Ureter (tissue), 1 donor: ENCODE data around the gene APLN. TPM values are rescaled to one million over a fixed set of nuclear protein-coding genes. Genes with fewer than 3 reads are reported as not detected.

Source experiments
- DNase-seq: peaks from one replicate; pipeline ENCODE4 v3.0.0-alpha.2; 2020; ENCODE audit warnings: low spot score
- total RNA-seq: library from RNA; stranded (reverse); gene quantifications from one replicate; pipeline ENCODE4 v1.2.4, GENCODE V29; 2023
- donor health status: DM: yes; HTN: yes; CAD: no.

The APLN gene
- total RNA-seq, 1 donor from 2014 or later, result 0.52 TPM

DNA sequence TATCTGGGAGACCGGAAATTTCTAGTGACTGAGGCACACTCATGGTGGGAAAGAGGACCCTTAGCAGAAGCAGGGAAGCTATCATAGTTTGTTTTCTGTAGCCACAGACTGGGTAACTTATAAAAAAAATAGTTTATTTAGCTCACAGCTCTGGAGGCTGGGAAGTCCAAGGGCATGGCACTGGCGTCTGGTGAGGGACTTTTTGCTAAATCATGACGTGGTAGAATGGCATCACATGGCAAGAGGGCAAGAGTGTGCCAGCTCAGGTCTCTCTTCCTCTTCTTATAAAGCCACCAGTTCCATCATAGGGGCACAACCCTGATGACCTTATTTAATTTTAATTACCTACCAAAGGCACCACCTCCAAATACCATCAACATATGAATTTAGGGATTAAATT lies 13.3 kb downstream of the APLN start:
- no peak for DNase-seq

DNA sequence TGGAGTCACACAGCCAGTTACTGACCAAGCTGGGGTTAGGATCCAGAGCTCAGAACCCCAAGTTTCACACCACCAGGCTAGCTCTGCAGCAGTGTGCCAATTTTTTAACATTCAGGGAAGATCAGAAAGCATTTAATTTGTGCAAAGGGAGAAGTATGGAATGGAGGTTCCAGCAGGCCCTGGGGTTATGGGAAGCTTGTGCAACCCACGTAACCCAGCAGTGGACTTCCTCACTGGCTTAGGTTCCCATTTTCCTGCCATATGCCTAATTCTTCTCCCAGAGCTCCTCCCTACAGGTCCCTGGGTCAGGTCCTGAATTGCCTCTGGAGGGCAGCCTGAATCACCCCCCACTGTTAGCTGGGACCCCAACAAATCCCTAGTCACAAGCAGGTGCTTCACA lies 14.0 kb downstream of the APLN start:
- DNase-seq, result no peak

DNA sequence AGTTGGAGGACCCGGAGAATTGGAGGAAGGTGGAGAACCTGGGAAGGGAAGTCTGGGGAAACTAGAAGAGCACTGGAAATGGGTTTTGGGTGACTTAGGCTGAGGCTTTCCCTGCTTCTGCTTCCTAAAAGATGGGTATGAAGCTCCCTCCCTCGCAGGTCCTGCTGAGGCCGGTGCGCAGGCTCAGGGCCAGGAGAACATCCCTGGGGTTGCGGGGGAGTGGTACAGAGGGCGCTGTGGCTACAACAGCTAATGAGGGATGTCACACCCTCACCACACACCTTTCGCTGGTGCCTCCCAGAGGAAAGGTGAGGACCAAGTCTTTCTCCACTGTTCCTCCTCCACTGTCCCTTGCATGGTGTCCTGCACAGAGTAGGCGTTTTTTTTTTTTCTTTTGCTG lies 15.8 kb downstream of the APLN start:
- DNase-seq, result no peak

DNA sequence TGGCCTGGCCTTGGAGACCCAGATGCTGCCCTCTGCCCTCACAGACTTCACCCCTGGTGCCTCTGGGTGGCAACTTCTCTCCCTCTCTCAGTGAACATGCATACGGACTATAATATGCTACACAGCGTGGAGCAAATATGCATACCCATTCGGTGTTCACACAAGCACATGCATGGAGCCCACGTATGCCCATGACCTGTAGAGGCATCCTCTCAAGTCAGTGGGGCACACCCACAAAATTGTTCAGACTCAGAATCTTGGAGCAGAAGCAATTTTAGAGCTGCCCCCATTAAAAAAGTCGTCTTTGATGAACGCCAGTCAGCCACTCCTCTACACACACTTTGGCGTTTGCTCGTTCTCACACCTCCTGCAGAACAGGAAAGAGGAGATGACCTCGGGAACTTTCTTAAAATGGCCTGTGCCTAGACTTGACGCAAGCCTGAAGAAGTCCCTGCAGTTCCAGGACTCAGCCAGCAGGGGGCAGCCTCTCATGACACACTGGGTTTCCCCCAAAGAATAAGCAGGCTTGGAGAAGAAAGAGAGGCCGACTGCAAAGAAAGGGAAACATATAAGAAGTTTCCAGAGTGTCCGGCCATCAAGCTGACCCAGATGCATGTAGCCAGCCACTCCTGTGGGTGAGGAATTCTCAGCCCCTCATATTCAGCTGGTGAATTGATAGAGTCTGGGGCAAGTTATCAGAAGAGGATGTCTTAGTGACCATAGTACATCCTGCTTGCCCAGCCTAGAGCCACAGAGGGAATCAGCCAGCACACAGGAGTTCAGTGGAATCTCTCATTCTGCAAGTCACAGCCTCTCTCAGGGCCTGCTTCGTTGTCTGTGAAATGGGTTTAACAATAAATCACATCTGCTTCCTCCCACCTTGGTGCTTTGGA lies 17.3 kb downstream of the APLN start:
- peak; percentile 76 for DNase-seq

DNA sequence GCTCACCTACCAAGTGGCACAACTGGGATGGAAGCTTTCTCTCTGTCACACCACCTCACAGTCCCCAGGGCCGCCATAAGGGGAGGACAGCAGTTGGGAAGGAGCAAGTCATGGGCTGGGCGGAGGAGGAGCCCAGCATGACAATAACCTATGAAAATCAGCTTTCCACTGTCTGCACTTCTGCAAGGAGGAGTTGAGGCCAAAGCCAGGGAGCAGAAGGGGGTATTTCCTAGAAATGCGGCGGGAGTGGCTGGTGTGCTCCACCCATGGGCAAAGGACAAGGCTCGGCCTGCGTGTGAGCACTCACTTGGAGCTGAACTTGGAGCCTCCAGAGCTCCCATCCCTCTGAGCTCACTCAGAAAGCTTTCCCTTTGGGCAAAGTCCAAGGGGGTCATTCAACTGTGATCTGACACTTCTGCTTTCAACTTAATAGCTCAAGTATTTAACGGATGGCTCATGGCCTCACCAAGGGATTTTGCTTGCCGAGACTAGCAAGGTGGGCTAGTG lies 18.5 kb downstream of the APLN start:
- no peak for DNase-seq

DNA sequence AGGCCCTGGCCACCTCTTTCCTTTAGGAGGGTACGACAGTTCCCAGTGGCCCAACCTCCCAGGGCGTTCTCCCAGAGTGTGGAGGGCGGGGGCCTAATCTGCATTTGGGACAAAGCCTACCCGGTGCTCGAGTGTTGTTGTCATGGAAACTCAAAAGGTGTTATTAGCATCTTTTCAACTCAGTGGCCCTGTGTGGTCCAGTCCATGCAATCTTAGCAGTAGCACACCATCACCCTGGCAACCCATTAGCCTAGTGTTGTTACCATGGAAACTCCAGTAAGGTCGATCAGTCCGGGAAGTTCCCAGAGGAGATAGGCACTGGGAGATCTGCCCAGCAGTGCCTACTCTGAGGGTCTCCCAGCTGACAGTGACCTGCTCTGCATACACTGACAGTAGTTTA lies 20.2 kb downstream of the APLN start:
- DNase-seq, result no peak

DNA sequence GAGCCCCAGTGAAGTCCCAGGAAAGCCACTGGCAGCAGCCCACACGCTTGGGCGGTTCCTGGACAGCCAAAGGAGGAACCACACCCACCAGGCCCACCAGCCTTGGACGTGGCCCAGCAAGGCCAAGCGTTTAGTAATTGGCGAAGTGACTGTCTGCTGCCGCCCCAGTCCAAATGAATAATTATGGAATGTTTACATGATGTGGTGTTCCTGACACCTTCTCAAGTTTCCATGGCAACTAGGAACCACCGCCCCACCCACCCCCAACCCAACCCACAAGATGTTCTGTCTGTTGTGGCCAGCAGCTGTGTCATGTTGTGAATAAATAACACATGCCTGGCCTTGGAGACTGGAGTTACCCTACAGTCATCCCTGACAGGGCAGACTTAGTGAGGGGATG lies 22.3 kb downstream of the APLN start:
- no peak for DNase-seq

DNA sequence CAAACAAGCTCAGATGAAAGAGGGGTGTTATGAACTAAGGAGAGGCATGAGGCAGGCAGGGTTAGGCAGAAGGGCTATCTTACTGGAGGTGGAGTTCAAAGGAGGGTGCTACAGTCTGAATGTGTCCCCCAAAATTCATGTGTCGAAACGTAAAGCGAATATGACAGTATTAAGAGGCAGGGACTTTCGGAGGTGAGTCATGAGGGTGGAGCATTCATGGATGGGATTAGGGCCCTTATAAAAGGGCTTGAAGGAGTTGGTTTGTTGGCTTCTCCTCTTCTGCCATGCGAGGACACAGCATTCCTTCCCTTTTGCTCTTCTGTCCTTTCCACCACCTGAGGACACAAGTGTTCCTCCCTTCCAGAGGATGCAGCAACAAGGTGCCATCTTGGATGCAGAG lies 22.9 kb downstream of the APLN start:
- DNase-seq, result no peak

DNA sequence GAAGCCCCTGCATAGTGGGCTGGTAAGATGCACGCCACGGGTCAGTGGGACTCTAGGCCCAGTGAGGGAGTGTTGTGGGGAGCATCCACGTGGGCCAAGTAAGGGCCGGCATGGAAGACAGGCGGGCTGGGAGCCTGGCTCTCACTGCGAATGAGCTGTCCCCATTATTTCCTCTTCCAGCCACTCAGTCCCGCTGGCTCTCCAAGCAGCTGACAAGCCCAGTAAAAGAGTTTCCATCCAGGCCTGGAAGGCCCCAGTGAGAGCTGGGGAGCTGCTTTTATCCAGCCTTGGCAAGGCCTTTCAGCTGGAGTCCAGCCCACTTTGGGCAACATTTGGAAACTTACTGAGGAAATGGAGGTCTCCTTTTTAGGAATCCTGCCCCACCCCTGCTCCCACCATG lies 24.9 kb downstream of the APLN start:
- DNase-seq, result no peak

DNA sequence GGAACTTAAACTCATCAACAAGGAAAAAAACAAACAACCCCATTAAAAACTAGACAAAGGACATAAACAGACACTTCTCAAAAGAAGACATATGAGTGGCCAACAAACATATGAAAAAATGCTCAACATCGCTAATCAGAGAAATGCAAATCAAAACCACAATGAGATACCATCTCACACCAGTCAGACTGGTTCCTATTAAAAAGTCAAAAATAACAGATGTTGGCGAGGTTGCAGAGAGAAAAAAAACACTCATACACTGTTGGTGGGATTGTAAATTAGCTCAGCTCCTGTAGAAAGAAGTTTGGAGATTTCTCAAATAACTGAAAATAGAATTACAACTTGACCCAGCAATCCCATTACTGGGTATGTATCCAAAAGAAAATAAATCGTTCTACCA lies 28.7 kb downstream of the APLN start:
- DNase-seq, result no peak

DNA sequence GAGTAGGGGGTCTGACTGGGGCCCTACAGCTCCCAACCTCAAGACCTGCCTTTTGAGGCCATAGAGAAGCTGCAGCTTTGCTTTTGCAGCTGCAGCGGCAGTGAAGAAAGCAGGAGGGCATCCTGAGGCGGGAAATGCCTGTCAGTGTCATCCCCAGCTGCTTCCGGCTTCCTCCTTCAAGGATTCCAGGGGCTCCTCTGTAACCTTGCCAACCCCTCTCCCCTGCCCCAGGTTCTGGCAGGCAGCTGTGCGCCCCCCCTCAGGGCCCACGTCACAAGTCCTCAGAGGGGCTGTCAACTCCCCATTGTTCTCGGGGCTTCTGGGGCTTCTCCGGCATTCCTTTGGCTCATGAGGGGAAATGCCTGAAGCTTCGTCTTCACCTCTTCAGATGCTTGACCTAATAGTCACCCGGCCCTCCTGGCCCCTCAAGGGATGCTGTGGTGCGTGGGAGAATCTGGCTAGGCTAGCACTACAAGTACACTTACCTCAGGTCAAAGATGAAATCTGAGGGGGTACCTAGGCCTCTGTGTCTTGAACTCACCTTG lies 31.9 kb downstream of the APLN start:
- no peak for DNase-seq

DNA sequence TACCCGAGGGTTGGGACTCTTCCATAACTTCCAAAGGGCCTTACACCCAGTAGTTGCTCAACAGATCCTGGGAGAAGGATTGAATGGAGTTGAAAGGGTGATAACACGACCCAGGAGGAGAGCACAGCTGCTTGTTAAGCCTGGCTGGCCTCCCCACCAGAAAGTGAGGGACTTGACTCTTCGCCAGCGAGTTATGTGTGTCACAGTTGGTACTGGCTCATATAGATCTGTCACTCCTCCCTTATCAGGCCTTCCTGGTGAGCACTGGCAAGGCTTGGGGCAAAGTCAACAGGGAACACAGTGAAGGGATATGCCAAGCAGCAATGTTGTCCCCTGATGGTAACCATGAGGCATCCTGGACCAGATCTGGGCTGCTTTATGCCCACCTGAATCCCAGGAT lies 35.8 kb downstream of the APLN start:
- no peak for DNase-seq

DNA sequence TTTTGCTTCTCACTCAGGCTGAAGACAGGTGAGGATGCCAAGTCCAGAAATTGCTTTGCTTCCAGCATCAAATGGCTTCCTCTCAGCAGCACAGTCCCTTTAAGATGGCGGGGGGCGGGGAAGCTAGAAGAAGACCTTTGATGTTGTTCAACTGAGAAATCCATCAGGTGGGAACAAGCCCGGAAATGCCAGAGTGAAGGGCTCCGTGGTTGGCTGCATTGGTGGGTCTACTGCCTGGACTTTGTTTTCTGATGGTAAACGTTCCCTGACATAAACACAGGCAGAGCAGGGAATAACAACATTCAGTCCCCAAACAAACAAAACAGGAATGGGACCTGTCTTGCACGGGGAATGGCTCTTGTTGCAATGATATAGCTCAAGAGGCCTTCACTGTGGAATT lies 37.3 kb downstream of the APLN start:
- DNase-seq, result no peak

DNA sequence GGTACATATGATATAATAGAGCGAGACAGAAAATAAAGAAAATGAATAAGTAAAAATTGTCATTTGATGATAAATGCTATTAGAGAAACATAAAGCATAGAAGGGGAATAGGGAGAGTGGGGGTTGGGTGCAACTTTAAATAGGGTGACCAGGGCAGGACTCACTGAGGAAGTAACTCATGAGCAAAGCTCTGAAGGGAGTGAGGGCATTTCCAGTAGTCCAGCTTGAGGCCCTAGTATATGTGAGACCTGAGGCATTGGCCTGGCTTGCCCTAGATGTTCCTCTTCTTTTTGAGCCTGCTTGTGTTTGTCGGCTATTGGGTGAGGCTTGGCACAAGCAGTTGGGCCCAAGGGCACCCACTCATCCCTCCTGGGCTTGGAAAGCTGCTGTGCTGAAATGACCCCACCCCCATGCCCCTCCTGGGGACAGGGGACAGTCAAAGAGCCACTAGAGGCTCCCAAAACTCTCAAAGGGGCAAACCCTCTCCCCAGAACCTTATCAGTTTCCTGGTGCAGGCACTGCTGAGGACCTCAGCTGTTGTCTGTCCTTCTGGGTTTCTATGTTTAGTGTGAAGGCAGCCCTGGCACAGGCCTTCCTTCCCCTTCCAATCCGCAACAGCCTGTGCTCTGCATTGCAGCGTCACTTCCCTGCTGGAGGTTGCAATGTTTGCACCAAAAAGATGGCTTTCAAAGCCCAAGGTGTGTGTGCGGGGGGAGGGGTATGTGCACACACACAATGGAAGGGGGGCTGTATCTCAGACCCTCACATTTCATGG lies 40.1 kb downstream of the APLN start:
- DNase-seq, result no peak

DNA sequence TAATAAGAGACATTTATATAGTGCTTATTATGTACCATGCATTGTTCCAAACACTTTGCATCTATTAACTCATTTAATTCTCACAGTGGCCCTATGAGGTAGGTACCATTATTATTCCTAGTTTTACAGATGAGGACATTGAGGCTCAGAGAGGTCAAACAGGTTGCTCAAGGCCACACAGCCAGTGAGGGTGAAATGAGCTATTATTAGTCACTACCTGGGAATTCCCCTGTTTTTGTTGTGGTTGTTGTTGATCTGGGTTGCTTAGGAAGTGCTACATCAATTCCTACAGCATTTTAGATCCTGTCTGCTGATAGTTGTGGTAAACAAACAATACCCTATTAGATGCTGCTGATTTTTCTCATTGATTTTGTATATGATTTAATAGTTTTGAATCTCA lies 41.2 kb downstream of the APLN start:
- no peak for DNase-seq

DNA sequence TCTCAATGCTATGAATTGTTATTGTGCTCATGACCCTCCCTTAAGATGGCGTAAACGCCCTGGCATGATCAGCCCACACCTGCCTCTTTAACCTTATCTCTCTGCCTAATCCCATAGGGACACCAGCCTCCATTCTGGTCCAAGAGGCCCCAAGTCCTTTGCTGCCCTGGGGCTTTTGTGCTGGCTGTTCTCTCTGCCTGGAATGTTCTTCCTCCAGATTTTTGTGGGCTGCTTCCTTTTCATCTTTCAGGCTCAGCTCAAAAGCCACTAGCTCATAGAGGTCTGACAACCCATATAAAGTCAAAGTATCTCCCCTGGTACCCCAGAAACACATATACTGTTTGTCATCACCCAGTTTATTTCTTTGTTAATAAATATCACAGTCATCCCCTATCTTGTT lies 42.4 kb downstream of the APLN start:
- no peak for DNase-seq

DNA sequence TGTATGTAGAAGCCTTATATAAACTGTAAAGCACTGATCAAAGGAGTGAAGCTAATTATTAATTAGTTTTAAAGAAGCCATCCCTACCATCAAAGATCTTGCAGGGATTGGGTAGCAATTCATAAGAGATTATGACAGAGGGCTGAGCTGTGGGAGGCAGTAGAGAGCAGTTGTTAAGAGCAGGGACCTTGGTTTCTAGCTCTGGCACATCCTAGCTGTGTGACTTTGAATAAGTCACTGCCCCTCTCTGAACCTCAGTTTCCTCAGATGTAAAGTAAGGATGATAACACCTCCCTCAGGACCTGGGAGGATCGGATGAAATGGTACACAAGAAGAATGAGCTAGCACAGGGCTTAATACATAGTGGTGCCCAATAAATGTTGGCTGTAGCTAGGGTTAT lies 45.4 kb downstream of the APLN start:
- DNase-seq, result no peak

DNA sequence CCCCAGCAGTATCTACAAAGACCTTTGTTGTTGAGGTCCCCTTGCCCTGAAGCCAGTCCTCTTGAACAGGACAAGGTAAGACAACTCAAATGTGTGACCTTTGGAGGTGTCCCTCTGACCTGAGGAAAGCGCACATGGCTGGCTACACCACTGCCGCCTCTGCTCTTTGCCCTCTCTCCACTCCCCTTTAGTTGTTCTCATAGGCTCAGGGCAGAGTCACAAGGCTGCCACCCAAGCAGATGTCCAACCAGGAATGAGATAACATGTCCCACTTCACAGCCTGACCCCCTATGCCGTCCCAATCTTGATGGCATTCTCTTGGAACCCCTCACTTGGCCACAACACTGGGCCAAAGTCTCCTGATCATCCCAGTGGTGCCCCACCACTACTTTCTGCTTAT lies 46.3 kb downstream of the APLN start:
- no peak for DNase-seq

DNA sequence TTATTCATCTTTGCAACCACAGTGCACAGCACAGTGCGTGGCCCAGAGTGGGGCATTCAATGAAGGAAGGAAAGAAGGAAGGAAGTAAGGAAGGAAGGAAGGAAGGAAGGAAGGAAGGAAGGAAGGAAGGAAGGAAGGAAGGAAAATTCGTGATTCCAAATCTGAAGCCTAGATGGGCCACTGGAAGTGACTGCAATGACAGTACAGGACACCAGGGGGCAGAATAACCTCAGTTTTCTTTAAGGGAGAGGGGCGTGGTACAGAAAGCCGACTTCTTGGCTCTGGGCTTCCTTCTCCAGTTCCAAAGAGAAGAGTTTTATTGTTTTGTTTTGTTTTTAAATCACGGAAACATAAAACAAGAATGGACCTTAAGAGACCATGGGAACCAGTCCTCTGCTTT lies 47.8 kb downstream of the APLN start:
- DNase-seq, result peak; percentile 67

DNA sequence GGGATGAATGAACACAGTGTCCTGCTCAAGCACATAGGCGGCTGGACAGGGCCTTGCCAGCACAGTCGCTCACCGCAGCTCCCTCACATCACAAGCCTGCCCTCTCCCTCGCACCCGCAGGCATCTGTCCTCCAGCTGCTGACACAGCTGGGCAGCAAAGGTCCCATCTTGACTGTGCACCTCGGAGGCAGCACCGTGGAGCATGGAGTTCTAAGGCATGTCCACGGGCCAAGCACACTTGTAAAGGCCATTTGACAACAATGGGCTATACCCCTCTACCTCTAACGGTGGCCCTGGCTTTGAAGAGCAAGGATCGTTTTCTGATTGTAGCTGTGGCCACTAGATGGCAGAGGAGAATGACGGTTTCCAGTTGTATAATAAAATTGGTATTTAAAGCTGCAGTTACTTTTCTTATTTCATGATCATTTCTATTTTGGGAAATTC lies 53.8 kb downstream of the APLN start:
- DNase-seq, result no peak

DNA sequence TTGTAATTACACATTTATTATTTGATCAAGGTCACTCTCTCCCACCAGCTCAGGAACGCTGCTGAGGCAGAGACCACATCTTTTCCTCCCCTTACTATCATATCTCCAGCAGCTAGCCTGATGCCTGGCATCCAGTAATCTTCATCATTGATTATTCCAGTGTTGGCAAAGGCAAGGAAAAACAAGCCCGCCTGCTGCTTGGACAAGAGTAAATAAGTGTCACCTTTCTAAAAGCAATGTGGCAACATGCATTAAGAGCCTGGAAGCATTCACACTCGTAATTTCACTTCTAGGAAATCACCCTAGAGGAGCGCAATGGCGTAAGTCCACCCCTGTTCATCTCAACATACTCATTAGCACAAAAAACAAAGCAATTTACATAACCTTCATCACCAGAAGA lies 54.8 kb downstream of the APLN start:
- no peak for DNase-seq

DNA sequence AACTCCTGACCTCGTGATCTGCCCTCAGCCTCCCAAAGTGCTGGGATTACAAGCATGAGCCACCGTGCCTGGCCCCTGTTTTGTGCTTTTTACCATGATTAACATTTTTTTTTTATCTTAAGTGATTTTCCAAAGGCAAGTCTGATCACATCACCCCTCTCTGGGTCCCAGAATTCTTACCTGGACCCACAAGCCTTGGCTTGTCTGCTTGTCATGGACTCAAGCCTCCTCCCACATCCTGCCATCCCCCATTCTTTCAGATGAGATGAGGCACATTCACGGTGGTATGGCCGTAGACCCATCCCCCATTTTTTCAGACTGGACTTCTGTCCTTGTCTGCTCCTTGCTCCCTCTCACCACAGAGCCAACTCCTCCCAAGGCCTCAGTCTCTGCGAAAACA lies 55.3 kb downstream of the APLN start:
- DNase-seq, result no peak

DNA sequence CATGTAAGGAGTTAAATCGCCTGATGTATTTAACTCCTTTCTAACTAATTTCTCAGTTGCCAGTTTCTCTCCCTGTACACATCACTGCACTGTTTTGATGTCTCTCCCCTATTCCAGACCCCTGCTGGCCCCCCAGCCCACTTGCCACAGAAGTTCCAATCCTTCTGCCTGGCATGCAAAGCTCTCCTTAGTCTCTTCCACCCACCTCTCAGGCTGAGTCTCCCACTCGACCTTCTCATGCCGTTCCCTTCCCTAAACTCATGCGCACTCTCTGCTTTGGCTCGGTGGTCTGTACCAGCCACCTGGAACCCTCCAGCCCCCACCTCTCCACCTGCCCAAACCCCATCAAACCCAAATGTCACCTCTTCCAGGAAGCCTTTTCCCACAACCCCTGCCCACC lies 56.9 kb downstream of the APLN start:
- DNase-seq, result no peak
